Measurements from ENCODE around the gene HOXC11.

The HOXC11 gene

DNA sequence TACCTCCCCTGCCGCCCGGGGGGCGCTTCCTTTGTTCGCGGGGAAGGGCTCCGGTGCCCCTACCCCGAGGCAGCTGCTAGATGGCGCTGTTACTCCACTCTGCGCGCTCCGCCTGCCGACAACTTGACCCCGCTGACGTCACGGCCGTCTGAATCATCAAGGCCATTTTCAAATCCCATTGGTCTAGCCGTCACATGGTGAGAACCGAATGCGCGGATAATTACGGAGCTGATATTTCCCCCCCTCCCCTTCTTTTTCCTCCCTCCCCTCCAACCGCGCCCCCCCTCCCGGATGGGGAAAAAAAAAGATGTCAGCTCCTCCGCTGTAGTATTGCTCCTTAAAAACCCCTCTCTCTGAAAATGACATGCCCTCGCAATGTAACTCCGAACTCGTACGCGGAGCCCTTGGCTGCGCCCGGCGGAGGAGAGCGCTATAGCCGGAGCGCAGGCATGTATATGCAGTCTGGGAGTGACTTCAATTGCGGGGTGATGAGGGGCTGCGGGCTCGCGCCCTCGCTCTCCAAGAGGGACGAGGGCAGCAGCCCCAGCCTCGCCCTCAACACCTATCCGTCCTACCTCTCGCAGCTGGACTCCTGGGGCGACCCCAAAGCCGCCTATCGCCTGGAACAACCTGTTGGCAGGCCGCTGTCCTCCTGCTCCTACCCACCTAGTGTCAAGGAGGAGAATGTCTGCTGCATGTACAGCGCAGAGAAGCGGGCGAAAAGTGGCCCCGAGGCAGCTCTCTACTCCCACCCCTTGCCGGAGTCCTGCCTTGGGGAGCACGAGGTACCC, 12.2 kb downstream of the HOXC11 start, which contains the start of gene HOXC10:
Gene HOXC10 (plus strand): TSS at position 246 of the 791 bp plus-strand sequence. CDS start 114 bp downstream, at position 360.
- DNase-seq (ENCODE audit: low read depth in 2 of 2) = peak; percentile 7 to 70

DNA sequence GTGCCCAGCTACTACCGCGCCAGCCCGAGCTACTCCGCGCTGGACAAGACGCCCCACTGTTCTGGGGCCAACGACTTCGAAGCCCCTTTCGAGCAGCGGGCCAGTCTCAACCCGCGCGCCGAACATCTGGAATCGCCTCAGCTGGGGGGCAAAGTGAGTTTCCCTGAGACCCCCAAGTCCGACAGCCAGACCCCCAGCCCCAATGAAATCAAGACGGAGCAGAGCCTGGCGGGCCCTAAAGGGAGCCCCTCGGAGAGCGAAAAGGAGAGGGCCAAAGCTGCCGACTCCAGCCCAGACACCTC, 12.7 kb downstream of the HOXC11 start:
- no peak for DNase-seq (ENCODE audit: low read depth in 2 of 2)

DNA sequence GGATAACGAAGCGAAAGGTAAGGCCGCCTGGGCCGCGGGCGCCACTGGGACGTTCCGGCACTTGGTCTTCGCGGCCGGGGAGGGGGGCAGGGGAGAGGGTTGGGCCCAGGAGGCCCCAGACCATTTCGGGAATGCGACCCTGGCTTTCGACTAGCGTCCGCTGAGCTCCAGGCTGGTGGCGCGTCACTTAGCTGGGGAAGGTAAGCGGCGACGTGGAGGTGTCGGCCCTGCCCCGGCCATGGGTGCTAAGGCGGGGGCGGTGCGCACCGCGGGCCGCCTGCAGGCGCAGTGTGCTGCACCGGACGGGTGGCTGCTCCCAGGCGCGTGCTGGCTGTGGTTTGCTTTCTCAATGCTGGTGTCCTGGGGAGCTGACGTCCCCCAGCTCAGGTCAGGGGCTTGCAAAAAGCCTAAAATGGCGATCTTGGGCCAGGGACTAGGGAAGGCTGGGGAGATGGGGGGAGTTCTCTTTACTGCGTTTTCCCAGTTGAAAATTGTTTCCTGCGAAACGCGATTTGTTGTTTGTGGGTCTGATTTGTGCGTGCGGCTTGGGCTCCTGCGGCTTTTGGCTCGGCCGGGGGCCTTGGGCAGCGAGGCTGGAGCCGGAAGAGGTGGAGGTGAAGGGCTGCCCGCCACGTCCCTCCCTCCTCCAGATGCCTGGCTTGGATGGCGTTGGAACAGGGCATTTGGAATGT, 13.2 kb downstream of the HOXC11 start:
- no peak for DNase-seq (ENCODE audit: low read depth in 2 of 2)

DNA sequence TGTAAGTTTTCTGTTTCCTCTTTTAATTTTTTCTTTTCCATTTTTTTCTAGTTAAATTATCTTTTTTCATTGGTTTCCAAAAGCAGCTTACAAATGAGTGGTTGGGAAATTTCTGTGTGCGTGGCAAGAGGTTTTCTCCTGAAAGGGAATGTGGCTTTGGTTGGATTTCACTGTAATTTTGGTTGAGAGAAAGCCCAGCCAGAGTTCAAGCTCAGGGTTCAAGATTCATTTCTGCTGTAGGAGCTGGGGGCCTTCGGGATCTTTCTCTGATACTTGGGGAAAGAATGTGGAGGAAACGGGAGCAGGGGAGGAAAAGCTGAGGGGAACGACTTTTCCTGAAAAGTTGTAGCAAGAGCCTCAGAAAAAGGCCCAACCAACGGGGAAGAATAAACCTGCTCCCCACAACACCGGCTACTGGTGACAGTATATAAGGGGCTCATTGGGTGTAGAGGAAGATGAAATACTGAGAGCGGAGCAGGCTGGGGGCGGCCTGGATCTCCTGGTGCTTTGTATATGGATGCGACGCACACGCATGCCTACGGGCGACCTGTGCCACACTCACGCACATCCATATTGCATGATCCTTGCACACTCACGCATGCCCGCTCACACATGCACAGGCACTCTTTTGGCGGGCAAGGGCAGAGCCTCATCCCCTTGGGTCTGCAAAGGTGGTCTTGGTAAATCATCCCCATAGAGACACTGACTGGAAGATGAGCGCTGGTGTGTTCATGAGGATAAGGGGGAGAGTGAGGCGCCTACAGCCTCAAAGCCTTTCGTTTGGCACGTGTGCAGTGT, 14.0 kb downstream of the HOXC11 start:
- no peak for DNase-seq (ENCODE audit: low read depth in 2 of 2)

DNA sequence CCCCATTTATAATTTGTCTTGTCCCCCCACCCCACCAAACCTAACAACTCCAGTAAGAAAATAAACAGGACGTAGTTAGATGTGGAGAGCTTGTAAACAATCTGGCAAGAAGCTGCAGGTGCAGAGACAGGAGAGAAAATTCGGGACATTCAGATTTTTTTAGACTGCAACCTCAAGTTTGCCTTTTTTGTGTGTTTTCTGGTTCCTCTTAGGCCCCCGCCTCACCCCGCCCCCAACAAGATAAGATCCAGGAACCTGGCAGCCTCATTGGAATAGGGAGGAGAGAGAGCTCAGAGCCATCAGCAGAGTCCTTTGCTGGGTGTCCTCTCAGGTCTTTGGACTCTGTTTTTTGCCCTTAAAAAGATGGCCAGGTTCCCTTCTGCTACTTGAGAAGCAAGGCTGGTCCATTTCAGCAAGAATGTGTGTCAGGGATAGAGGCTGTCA, 14.9 kb downstream of the HOXC11 start:
- no peak for DNase-seq (ENCODE audit: low read depth in 2 of 2)

DNA sequence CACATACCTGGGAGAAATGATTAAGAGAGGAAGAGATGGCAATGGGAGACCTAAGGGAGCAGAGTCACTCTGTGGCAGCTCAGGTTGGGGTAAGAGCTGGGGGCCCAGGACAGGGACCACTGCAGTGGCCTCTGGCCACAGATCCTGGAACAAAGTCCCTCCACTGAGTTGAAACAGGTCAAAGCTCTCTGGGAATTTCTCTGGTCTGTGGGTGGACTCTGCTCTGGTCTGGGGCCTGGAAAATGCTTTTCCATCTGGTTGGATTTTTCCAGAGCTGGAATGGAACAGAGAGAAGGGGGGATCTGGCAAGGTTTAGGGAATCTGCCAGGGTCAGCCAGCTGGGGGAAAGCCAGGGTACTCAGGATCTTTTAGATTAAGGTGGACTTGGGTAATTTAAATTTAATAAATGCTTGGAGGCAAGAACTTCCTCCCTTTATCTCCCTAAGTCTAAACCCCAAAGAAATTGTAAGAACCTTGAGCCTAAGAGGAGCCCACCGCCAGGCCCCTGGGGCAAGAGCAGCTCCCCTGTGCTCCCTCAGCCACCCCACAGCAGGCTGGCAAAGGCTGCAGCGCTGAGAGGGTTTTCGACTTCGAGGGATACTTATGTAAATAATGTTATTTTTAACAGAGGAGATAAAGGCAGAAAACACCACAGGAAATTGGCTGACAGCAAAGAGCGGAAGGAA, 15.8 kb downstream of the HOXC11 start:
- no peak for DNase-seq (ENCODE audit: low read depth in 2 of 2)

DNA sequence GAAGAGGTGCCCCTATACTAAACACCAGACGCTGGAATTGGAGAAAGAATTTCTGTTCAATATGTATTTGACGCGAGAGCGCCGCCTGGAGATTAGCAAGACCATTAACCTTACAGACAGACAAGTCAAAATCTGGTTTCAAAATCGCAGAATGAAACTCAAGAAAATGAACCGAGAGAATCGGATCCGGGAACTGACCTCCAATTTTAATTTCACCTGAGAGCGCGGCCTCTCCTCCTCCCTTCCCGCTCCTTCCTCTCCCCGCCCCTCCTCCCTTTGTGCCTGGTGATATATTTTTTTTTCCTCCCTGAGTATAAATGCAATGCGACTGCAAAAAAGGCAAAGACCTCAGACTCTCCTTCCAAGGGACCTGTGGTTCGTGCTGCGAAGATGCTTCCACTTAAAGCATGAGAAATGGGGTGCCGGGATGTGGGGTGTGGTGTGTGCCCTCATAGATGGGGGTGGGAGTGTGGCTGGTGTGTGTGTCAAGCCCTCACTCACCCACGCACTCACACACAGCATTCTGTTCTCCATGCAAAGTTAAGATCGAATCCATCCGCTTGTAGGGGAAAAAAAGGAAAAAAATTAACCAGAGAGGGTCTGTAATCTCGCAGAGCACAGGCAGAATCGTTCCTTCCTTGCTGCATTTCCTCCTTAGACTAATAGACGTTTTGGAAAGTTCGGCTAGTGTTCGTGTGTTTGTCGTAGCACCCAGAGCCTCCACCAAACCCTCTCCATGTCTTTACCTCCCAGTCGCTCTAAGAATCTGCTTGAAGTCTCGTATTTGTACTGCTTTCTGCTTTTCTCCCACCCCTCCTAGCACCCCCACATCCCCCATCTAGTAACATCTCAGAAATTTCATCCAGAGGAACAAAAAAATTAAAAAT, 16.5 kb downstream of the HOXC11 start:
- no peak for DNase-seq (ENCODE audit: low read depth in 2 of 2)

DNA sequence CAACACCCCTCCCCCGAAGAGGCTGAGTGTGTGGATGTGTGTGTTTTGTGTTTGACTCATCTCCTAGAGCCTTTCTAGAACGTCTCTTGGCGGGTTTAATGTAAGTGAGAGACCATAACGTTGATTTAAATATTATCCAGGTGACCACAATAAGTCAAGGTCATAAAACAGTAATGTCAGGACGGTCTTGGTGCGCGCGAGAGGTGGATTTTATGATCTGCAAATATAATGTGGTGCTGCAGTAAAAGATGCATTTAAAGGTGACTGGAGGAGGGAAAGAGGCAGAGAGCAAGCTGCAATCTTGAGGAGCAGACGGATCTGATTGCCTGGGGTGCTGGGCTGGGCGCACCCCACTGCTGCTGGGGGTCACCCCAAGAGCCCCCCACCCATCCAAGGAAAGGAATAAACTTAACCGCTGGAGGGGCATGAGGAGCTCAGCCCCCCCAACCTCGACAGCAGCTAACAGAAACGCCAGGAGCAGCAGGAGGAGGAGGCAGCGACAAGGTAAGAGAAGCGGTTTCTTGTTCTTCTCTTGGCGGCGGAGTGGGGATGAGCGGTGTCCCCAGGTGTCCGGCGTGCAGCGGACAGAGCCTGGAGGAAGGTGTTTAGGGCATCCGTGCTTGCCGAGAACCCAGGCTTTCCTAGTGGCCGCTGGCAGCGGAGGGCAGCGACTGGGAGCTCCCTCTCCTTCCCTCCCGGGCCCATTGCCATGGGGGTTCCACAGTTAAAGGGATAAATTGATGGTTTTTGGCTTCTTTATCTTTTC, 17.6 kb downstream of the HOXC11 start:
- DNase-seq (ENCODE audit: low read depth in 2 of 2) = no peak

DNA sequence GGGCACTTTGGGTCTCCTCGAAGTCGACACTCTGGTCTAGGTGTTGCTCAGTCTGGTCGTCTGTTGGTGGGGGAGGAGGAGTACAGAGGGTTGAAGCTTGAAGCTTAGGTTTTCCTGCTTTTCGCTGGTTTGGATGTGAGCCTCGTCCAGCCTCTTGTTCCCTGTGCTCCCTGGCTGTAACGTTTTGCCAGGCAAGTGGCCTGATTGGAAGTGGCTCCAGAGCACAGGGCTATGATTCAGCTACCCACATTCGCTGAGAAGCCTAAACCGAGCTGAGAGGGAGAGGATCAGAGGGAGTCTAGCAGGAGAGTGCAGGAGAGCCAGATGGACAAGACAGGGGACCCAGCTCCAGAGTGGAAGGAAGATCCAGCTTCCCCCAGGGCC, 18.1 kb downstream of the HOXC11 start:
- no peak for DNase-seq (ENCODE audit: low read depth in 2 of 2)

DNA sequence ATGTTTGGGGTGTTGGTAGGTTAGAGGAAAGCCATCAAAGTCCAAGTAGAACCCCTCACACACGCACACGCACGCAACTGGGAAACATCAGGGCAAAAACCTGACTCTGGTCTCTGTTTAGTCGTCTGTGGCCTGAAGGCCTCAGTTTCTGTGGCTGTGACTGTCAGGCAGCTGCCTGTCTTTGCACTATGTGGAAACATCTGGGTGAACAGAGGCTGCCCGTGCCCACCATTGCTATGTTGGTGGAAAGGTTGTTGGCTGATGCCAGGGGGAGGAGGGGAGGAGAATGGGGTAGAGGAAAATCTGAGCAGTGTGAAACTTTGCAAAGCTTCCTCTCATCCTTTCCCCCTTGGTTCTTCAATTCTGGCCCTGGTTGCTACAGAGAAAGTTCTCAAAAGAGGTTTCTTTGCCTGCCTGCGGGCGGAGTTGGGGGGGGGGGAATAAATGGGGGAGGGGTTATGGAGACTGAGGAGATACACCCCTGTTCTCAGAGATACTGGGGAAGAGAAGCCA, 19.5 kb downstream of the HOXC11 start:
- no peak for DNase-seq (ENCODE audit: low read depth in 2 of 2)

DNA sequence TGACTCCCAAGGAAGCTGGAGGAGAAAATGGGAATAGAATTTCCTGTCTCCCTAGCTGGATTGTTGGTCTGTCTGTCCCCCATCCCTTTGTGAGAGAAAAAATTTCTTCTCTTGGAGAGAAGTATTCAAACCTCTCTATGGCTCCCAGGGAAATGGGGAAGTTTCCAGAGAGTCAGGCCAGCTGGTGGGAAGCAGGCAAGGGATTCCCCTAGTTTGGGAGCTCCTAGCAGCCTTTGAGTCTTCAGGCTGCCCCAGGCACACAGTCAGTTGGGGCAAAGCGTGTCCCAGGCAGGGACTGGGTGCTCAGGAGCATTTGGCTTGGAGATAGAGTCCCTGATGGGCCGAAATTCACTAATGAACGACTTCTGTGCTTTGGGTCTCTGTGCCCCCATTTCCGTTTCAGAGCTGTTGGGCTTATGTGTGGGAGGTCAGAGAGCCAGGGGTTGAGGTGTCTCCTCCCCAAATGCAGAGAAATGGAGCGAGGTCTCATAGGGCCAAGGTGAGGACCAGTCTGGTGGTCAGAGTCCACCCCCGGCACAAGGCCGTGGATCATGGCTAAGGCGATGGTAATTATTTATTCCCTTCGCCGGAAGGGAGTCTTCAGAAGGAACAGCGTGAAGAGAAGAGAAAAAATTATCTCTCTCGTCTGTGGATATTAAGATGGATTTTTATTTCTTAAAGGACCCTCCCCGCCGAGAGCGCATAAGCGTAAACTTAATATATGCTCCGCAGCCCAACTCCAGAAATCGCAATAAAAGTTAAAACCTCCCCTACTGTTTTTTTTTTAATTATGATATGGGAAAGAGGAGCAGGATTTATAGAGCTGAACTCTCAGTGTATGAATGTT, 20.5 kb downstream of the HOXC11 start:
- DNase-seq (ENCODE audit: low read depth in 2 of 2) = no peak

DNA sequence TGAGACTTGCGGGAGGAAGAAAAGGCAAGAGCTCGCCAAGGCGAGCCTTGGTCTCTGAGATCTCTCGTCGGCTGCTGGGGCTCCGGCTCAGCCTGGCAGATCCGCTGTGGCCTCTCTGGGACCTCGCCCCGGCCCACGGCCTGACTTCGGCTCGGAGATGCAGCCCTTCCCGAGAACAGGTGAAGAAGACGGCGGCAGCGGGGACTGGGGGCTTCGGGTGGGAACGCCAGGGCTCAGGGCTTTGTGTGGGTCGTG, 21.0 kb downstream of the HOXC11 start:
- no peak for DNase-seq (ENCODE audit: low read depth in 2 of 2)

DNA sequence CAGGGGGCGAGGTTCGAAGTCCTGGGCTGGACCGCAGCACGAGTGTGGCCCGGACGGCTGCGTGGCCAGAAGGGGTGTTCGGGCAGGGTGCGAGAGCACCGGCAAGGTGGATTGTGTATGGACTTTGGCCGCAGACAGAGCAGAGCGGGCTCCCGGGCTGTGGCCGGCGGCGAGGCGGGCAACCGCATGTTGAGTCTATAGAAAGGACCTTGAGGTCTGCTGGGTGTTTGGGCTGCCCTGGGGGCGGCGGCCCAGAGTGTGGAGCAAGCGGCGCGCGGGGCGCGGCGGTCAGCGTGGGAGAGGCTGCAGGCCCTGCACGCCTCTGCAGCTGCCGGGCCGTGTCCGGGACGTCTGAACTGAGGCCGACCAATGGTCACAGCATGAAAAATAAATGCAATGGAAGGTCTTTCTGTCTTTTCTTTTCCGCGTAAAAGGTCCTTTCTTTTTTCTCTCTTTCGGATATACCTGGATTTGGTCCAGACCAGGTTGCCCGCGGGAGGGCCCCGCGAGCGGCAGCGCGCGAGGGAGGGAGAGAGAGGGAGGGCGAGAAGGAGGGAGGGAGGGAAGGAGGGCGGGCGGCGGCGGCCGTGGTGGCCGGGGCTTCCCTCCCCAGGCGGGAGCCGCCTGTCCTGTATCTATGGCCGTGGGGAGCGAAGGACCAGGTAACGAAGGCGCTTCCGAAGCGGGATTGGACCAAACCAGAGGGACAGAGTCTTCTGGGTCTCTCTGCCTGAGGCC, 21.5 kb downstream of the HOXC11 start:
- no peak for DNase-seq (ENCODE audit: low read depth in 2 of 2)

DNA sequence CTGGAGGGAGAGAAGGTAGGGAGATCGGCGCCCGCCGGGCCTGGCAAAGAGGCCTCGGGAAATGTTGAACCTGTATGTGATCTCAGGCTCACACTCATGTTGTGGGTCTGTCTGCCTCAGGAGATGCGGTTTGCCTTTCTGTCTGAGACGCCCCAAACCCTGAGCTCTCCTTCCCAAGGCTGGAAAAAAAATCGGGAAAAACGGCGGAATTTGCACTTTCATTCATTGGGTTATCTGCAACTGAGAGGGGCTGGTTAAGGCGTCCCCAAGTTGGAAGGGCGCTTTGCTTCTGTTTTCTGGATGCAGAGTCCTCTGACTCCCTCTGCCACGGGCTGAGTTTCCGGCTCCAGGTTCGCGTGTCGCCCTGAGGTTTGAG, 22.1 kb downstream of the HOXC11 start:
- no peak for DNase-seq (ENCODE audit: low read depth in 2 of 2)

DNA sequence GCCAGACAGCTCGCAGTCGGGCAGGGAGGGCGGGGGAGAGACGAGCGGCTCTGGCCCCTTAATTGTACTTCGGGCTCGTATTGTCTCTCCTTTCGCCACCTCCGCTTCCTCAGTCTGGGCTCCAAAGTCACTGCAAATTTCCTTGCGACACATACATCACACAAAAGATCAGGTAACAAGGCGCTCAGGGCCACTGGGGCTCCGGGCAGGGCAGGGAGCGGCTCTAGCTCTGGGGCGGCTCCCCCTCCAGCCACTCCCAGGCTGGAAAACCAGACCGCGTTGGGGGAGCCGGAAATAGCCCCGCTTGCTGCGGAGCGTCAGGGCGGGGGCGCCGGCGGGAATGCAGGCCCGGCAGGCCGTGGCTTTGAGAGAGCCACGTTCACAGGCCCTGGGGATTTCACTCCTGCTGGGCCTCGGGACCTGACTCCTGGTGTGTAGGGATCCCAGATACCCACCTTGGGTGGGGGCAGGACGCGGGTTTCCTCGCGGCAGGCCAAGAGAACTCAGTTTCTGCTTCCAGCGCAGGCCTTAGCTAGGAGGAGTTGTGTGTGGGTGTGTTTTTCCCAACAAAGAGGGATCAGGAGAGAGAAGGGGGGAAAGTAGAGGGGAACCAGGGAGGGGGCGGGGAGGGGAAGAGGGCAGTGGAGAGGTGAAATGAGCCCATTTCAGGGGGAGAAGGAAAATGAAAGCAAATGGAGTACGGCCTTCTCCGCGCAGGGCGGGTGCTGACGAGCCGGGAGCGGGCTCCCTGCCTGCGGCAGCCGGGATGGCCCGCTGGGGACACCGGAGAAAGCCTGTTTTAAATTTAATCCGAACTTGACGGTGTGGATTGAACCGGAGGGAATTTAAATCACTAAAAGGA, 22.7 kb downstream of the HOXC11 start:
- no peak for DNase-seq (ENCODE audit: low read depth in 2 of 2)

DNA sequence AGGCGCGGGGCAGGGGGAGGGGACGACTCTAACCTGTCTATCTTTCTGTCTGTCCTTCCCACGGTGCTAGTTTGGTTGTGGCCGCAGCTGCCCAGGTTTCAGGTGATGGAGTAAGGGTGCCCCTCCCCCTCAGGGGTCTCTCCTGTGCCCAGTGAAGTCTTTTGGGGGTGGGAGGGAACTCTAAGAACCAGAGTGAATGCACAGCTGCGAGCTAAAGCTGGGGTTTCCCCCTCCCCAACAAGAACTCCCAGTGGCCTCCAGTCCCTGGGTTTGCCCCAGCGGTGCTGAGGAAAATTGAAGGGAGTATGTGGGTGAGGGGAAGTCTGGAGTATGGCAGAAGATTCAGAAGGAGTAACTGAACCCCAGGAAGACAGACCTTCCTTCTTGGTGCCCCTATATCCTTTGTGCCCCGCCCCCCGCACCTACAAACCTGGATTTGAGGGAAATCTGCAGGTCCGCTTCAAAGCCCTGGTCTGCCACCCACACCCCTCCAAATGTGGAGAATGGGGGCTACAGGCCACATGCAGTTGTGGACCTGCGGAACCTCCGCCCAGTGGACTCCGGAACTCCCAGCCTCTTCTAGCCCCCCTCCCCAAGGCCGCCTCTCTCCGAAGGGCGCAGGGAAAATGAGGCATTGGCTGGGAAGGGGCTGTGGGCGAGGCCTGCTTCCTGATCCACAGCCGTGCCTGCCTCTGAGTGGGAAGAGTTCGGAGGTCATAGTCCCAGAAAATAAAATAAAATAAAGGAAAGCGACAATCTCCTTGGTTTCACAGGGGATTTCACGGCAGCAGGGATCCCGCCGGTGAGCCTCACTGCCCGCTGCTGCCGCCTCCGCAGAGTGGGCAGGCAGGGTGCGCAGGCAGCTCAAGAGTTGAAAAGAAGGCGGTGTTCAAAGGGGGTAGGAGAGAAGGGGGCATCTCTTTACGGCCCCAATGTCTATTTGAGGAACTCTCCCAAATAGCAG, 23.6 kb downstream of the HOXC11 start:
- DNase-seq (ENCODE audit: low read depth in 2 of 2) = no peak

Data from stimulated activated CD4-positive, alpha-beta T cell treated with anti-CD3 and anti-CD28 coated beads, Interleukin-1b, Interleukin-23, amount 100 ng/mL, for 1 hour (primary cell).